K562 treated with DMSO at 1 percent for 48 hours (cell line): Measurements from ENCODE around the gene PRM3. TPM values are rescaled to one million over a fixed set of nuclear protein-coding genes. Genes with fewer than 3 reads are reported as not detected.

Experiments
- total RNA-seq: library from RNA; unstranded; fragments of 300-600 nt; gene quantifications from 2 replicates; pipeline ENCODE4 v1.2.3, GENCODE V29; 2022; ENCODE audit warnings: low replicate concordance; ENCODE audit errors: extremely low read depth

Gene PRM3
- not detected in 2 replicates for total RNA-seq

GRCh38 chr16:11272921-11273720 lies at the start of gene PRM3:
PRM3 (minus strand) TSS chr16:11273629; CDS start chr16:11273595, 34 bp downstream.

GRCh38 chr16:11280616-11281522 lies 7.4 kb upstream of the PRM3 start, which contains the start of gene PRM1:
PRM1 (minus strand) TSS chr16:11281330; CDS start chr16:11281238, 92 bp downstream.

GRCh38 chr16:11276143-11276895 lies 2.9 kb upstream of the PRM3 start, which contains the start of gene PRM2:
PRM2 (minus strand) TSS chr16:11276480; CDS start chr16:11276370, 110 bp downstream.

GRCh38 chr16:11268921-11269375 lies 4.5 kb downstream of the PRM3 start, which contains the start of gene TNP2:
TNP2 (minus strand) TSS chr16:11269325; CDS start chr16:11269262, 63 bp downstream.

GRCh38 chr16:11255737-11256660 lies 17.4 kb downstream of the PRM3 start, which contains the start of gene SOCS1:
SOCS1 (minus strand) TSS chr16:11256204; CDS start chr16:11255478, 726 bp downstream.

Other genes with a start within 250 kb of the PRM3 start
- not detected in 2 replicates for gene SOCS1, start 17.4 kb downstream of the PRM3 start, total RNA-seq
- not detected in 2 replicates for gene TNP2, start 4.3 kb downstream of the PRM3 start, total RNA-seq
- gene PRM2, start 2.9 kb upstream of the PRM3 start, total RNA-seq, result not detected in 2 replicates
- gene PRM1, start 7.7 kb upstream of the PRM3 start, total RNA-seq, result not detected in 2 replicates
- gene RMI2, start 71.8 kb upstream of the PRM3 start, total RNA-seq, result not detected in 2 replicates